Putamen (tissue), 1 donor: ENCODE measurements around the gene DDR1.

Experiments
- DNase-seq: peaks from one replicate; pipeline ENCODE4 v3.0.0-alpha.2; 2016; ENCODE audit warnings: low spot score

Gene DDR1

GRCh38 chr6:30881392-30882203 is 2.7 kb upstream of the DDR1 start:
- no peak for DNase-seq

DNA sequence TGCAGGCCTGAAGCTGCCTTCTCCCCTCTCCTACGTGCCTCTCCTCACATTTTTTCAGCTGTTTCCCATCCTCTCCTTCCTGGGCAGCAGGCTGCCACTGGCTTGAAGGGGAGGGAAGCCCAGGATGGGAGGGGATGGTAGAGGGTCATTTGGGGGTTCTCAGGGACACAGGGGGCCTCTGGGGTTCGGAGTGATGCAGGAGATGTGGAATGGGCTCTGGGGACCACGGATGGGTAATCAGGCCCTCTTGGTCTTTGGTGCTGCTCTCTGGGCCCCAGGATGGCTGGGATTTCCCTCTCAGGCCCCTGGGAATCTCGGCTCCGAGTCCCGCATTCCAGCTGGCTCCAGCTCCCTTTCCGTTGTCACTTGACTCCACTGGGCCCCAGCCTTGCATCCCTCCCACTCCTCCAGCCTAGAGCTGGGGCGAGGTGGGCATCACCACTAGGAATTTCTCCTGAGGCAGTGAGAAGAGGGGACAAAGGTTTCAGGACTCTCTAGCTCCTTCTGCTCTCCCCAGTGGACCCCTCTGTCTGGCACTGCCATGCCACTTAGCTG is 2.0 kb upstream of the DDR1 start:
- no peak for DNase-seq

DNA sequence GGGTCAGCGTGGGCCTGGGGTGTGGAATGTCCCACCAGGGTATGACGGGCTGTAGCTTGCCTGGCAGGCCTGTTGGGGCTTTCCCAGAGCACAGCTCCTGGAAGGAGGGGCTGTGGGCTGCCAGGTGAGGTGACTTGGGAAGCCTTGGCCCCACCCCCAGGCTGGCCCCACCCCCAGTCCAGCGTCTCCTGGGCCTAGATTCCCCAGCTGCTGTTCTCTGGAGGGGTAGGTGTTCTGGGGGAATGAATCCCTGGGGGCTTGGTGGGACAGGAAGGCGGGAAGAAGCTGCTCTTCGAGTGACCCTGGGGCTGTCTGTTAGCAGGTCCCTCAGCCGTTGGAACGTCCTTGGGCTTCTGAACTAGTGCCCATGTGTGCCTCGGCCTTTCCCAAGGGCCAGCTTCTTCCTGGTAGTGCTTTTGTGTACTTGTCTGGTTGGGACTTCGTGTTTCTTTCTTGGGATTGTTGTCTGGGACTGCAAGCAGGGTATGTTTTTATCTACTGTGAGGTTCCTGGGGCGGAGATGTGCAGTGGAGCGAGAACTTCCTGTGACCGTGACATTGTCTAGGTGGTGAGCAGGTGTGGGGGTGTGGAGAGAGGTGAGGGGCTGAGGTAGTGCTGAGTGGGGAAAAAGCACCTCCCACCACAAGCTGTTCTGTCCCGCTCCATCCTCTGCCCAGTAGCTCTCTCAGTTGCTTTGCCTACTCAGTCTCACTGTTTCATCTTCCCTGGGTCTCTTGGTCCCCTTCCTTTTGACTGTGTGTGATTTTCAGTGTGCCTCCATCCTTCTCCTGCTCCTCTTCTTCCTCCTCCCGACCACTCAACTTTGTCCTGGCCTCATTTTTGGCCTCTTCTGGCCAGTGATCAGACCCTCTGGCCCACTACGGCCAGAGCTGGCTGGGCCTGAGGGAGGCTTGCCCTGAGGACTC is 1.3 kb upstream of the DDR1 start:
- DNase-seq: no peak

DNA sequence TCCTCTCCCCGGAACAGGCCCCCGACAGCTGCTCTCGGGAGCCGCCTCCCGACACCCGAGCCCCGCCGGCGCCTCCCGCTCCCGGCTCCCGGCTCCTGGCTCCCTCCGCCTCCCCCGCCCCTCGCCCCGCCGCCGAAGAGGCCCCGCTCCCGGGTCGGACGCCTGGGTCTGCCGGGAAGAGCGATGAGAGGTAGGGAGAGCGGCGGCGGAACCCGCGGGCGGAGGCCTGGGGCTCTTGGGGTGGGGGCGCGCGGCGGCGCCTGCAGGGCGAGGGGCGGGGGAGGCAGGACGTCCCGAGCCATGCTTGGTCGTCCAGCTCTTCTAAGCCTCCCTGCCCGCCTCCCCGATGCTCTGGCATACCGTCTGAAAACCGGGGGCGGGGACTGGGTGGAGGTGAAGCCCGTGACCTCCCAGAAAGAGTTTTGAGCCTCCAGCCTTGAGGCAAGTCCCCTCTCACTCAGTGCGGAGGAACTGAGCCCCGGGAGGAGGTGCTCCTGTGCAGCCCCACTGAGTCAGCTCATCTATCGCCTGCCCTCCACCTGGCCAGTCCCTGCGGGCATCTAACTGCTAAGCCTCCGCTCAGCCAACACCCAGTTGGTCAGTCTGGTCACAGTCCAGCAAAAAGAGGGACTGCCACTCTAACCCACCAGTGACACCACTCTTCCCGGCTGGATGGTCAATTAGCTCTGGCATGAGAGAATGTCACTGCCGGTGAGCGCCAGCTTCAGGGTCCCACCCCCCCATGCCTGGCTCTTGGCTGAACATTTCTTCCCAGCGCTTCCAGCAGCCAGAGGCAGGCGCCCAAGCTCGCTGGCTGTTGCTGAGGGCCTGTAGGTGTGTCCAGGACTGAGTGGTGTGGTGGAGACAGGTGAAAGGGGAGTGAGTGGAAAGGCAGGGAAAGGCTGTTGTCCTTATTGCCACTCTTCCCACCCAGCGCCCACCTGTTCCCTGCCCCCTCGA is 482 bp downstream of the DDR1 start:
- peak; percentile 38 for DNase-seq

GRCh38 chr6:30885481-30885998 is 1.2 kb downstream of the DDR1 start:
- peak; percentile 46 for DNase-seq

GRCh38 chr6:30885999-30886896 is 1.9 kb downstream of the DDR1 start:
- DNase-seq: peak; percentile 72

GRCh38 chr6:30886897-30887255 is 2.6 kb downstream of the DDR1 start:
- DNase-seq: no peak

- peak; percentile 53 for DNase-seq
Observed at GRCh38 chr6:30887901-30888815, 3.8 kb downstream of the DDR1 start.

GRCh38 chr6:30888816-30889495 is 4.6 kb downstream of the DDR1 start:
- no peak for DNase-seq

DNA sequence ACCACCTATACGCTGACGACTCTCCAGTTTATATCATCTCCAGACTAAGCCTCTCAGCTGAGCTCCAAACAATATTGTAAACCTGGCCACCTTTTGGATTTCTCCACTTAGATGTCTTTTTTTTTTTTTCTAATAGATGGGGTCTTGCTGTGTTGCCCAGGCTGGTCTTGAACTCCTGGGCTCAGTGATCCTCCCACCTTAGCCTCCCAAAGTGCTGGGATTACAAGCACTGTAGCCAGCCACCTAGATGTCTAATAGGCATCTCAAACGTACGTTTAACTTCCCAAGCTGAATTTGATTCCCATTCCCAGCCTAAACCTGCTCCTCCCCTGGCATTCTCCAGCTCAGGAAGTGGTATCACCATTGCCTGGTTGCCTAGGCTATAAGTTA is 5.2 kb downstream of the DDR1 start:
- DNase-seq: no peak

GRCh38 chr6:30889921-30890645 is 5.8 kb downstream of the DDR1 start:
- peak; percentile 88 for DNase-seq

- DNase-seq: no peak
Observed at GRCh38 chr6:30890646-30891449, 6.5 kb downstream of the DDR1 start.

GRCh38 chr6:30891450-30891723 is 7.1 kb downstream of the DDR1 start:
- DNase-seq: no peak

DNA sequence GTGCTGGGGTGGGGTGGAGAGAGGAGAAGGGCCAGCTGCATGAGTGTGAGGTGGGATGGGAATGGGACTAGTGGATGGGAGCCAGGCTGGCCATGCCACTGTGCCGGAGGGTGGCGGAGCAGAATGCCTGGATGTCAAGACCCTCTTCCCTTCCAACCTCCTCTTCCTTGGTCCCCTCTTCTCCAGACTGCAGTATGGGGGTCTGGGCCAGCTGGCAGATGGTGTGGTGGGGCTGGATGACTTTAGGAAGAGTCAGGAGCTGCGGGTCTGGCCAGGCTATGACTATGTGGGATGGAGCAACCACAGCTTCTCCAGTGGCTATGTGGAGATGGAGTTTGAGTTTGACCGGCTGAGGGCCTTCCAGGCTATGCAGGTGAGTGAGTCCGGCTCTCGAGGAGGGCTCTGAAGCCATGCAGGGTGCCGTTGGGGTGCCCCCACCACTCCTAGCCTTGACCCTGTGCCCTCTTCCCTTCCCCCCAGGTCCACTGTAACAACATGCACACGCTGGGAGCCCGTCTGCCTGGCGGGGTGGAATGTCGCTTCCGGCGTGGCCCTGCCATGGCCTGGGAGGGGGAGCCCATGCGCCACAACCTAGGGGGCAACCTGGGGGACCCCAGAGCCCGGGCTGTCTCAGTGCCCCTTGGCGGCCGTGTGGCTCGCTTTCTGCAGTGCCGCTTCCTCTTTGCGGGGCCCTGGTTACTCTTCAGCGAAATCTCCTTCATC is 7.7 kb downstream of the DDR1 start:
- no peak for DNase-seq

DNA sequence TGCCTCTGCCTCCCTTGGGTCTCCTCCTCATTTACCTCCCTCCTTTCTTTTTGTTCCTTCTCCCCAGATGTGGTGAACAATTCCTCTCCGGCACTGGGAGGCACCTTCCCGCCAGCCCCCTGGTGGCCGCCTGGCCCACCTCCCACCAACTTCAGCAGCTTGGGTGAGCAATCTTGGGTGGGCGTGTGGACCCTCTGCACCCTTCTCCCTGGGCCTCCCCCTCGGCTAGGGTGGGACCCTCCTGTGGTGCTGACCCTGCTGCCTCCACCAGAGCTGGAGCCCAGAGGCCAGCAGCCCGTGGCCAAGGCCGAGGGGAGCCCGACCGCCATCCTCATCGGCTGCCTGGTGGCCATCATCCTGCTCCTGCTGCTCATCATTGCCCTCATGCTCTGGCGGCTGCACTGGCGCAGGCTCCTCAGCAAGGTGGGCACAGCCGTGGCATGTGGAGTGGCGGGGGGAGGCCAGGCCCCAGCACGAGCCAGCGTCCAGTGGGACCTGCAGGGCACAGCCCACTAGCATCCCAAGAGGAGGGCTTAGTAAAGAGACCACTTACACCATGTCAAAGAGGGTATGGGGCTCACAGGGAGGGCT is 8.8 kb downstream of the DDR1 start:
- no peak for DNase-seq

DNA sequence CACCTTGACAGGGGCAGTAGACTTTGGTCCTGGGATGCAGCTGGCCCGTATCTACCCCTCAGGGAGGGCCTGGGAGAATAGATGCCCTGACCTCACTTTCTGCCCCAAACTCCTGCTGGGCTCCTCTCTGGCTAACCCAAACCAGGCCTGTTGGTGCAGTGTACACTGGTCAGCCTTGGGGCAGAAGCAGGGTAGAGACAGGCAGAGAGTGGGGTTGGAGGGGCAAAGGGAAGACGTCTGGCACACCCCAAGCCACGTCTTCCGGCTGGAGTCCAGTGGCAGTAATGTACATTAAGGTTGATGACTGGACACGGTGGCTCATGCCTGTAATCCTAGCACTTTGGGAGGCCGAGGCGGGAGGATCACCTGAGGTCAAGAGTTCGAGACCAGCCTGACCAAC is 9.3 kb downstream of the DDR1 start:
- no peak for DNase-seq
